HCT116 (cell line): ENCODE measurements around the gene FEM1B. TPM values are rescaled to one million over a fixed set of nuclear protein-coding genes. Genes with fewer than 3 reads are reported as not detected.

Experiments used
- total RNA-seq: library from RNA; stranded (reverse); gene quantifications from one replicate; pipeline ENCODE4 v1.2.1, GENCODE V29; 2021; ENCODE audit not compliant: unreplicated experiment

FEM1B gene
- total RNA-seq, 1 experiment from 2014 or later: 39.7 TPM

Other genes starting within 250 kb of the FEM1B start
- 25.9 TPM for gene PIAS1, start 223.4 kb upstream of the FEM1B start, total RNA-seq
- 8.5 TPM for gene CALML4, start 72.4 kb upstream of the FEM1B start, total RNA-seq
- gene CLN6, start 48.0 kb upstream of the FEM1B start, total RNA-seq: 44.1 TPM
- gene ITGA11, start 154.4 kb downstream of the FEM1B start, total RNA-seq: not detected